Activated CD4-positive, alpha-beta T cell treated with anti-CD3 and anti-CD28 coated beads, Interleukin-2, amount 10 ng/mL, durations not matched to agents 7 days and 5 days (primary cell): Measurements from ENCODE around the gene NR4A1. TPM values are rescaled to one million over a fixed set of nuclear protein-coding genes. Genes with fewer than 3 reads are reported as not detected.
"Not testable (repeated sequence)": the region's sequence is repeated elsewhere in the genome, so short reads cannot be mapped to it uniquely, and the experiment has no call there.

Source experiments
- CTCF ChIA-PET: fragments of 350-600 bp; sonication (Branson Sonifier 250); formaldehyde crosslinking; loops from one replicate; lab custom pipeline; 2021; ENCODE audit warnings: antibody characterized with exemption; lab: Charles Lee
- POLR2A ChIA-PET: fragments of 350-600 bp; sonication (Branson Sonifier 250); formaldehyde crosslinking; loops from one replicate; lab custom pipeline; 2021; ENCODE audit warnings: antibody characterized with exemption; lab: Charles Lee
- DNase-seq: peaks from one replicate; pipeline ENCODE4 v3.0.0-alpha.2; 2020
- H3K27ac Mint-ChIP-seq: one replicate; pipeline ENCODE4 v1.8.0; 2021; ENCODE audit warnings: mild to moderate bottlenecking, moderate library complexity, mixed read lengths
- H3K27me3 Mint-ChIP-seq: one replicate; pipeline ENCODE4 v1.8.0; 2021; ENCODE audit warnings: mixed read lengths
- H3K36me3 Mint-ChIP-seq: one replicate; pipeline ENCODE4 v1.8.0; 2021; ENCODE audit warnings: low read depth, mixed read lengths
- H3K4me1 Mint-ChIP-seq: one replicate; pipeline ENCODE4 v1.8.0; 2021; ENCODE audit warnings: mixed read lengths
- H3K4me3 Mint-ChIP-seq: one replicate; pipeline ENCODE4 v1.8.0; 2021; ENCODE audit warnings: mild to moderate bottlenecking, moderate library complexity, mixed read lengths
- H3K9me3 Mint-ChIP-seq: one replicate; pipeline ENCODE4 v1.8.0; 2021; ENCODE audit warnings: mixed read lengths
- total RNA-seq, 2 experiments: library from RNA; stranded (reverse); gene quantifications; one replicate each; pipeline ENCODE4 v1.2.3, GENCODE V29; 2021

The NR4A1 gene
- total RNA-seq, 2 experiments from 2014 or later = 2.1 to 2.7 TPM

DNA sequence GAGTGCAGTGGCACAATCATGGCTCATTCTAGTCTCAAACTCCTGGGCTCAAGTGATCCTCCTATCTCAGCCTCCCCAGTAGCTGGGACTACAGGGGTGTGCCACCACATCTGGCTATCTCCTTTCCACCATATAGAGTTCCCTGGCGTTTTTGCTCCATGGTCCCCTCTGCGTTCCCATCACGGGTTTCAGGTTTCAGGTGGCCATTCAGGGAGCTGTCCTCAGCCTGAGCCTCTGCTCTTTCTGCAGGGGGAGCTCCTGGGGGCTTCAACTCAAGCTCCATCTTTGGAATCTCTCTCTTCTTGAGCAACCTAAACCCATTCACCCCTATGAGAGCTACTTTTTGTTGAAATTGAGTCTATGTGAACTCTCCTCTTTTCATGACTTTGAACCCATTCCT lies 39.8 kb downstream of the NR4A1 start:
- ChIA-PET CTCF (interaction anchor here (0.9 to 1.9 kb wide), 4 partner anchors 21 to 68 kb away, joined by 4 to 14 read pairs (median 4); partner anchors contain the start of gene ATG101), POLR2A (no interaction called here)
- DNase-seq = no peak
- Mint-ChIP-seq H3K36me3 (no peaks in the 10 kb centered on the region), H3K9me3 (no peaks in the 10 kb centered on the region), H3K4me1 (no peaks in the 10 kb centered on the region), H3K27ac (no peak overlapping the region), H3K4me3 (no peak overlapping the region), H3K27me3 (peaks cover 52% of the 10 kb centered on the region)

DNA sequence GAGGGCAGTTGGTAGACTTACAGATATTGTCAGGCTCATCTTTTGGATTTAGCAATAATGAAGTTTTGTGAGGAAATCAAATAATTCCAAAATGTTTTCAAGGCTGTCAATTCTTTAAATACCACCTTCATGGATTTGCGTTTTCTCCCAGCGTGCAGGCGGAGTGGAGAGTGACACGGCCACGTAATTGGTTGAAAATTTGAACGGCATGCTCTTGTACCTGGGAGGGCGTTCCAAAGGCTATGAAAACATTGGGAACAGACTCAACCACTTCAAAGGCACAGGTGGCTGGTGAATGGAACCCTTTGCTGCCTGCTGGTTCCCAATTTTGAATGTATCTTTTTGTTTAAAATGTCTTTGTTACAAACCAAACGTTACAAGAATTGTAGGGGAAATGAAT lies 40.6 kb downstream of the NR4A1 start:
- H3K36me3 Mint-ChIP-seq = no peaks in the 10 kb centered on the region
- CTCF ChIA-PET = interaction anchor here (1.9 kb wide), 1 partner anchor 66 kb away, joined by 14 read pairs; no protein-coding TSS in a partner anchor
- no peaks in the 10 kb centered on the region for H3K9me3 Mint-ChIP-seq
- POLR2A ChIA-PET = no interaction called here
- no peak overlapping the region for H3K4me3 Mint-ChIP-seq
- H3K27ac Mint-ChIP-seq = no peak overlapping the region
- DNase-seq = no peak
- no peaks in the 10 kb centered on the region for H3K4me1 Mint-ChIP-seq
- peaks cover 52% of the 10 kb centered on the region for H3K27me3 Mint-ChIP-seq

- H3K4me1 Mint-ChIP-seq = no peaks in the 10 kb centered on the region
- H3K4me3 Mint-ChIP-seq = no peak overlapping the region
- no peaks in the 10 kb centered on the region for H3K9me3 Mint-ChIP-seq
- H3K36me3 Mint-ChIP-seq = no peaks in the 10 kb centered on the region
- no peak overlapping the region for H3K27ac Mint-ChIP-seq
- no peak for DNase-seq
- peaks cover 39% of the 10 kb centered on the region for H3K27me3 Mint-ChIP-seq
- POLR2A ChIA-PET = interaction anchor here (0.7 kb wide), 1 partner anchor 472 kb away, joined by 7 read pairs; no protein-coding TSS in a partner anchor
- CTCF ChIA-PET = interaction anchor here (1.5 kb wide), 1 partner anchor 68 kb away, joined by 3 read pairs; no protein-coding TSS in a partner anchor
Observed at GRCh38 chr12:52093346-52093745, 42.1 kb downstream of the NR4A1 start.

- DNase-seq = no peak
- H3K9me3 Mint-ChIP-seq = no peaks in the 10 kb centered on the region
- peaks cover 20% of the 10 kb centered on the region for H3K27me3 Mint-ChIP-seq
- H3K27ac Mint-ChIP-seq = no peak overlapping the region
- CTCF ChIA-PET = no interaction called here
- no peaks in the 10 kb centered on the region for H3K36me3 Mint-ChIP-seq
- no peak overlapping the region for H3K4me3 Mint-ChIP-seq
- POLR2A ChIA-PET = no interaction called here
- no peaks in the 10 kb centered on the region for H3K4me1 Mint-ChIP-seq
Observed at GRCh38 chr12:52096332-52097044, 45.2 kb downstream of the NR4A1 start.

GRCh38 chr12:52097045-52097666 lies 45.9 kb downstream of the NR4A1 start:
- ChIA-PET POLR2A (no interaction called here), CTCF (no interaction called here)
- DNase-seq = no peak
- Mint-ChIP-seq H3K4me3 (no peak overlapping the region), H3K27me3 (peaks cover 17% of the 10 kb centered on the region), H3K9me3 (no peaks in the 10 kb centered on the region), H3K27ac (no peak overlapping the region), H3K36me3 (no peaks in the 10 kb centered on the region), H3K4me1 (no peaks in the 10 kb centered on the region)

GRCh38 chr12:52104431-52105089 lies 53.3 kb downstream of the NR4A1 start:
- H3K4me1 Mint-ChIP-seq, H3K27ac Mint-ChIP-seq, POLR2A ChIA-PET, H3K9me3 Mint-ChIP-seq, H3K4me3 Mint-ChIP-seq, DNase-seq, H3K36me3 Mint-ChIP-seq: not testable (repeated sequence)
- H3K27me3 Mint-ChIP-seq = peaks cover 44% of the 10 kb centered on the region
- CTCF ChIA-PET = interaction anchor here (1.2 to 1.6 kb wide), 2 partner anchors 80 to 124 kb away, joined by 3 to 8 read pairs; no protein-coding TSS in a partner anchor

Other genes with a start within 250 kb of the NR4A1 start
- gene FIGNL2, start 202.7 kb upstream of the NR4A1 start, total RNA-seq = under 1 TPM; 0.17 to 0.19 TPM
- gene ANKRD33, start 163.3 kb upstream of the NR4A1 start, total RNA-seq = not detected
- not detected for gene ACVRL1, start 143.9 kb upstream of the NR4A1 start, total RNA-seq
- gene ACVR1B, start 99.7 kb upstream of the NR4A1 start, total RNA-seq = 1 to 10 TPM; 5.5 to 5.7 TPM
- 1 to 10 TPM; 5.7 to 6.9 TPM for gene TAMALIN, start 44.5 kb upstream of the NR4A1 start, total RNA-seq
- 10 to 100 TPM; 28.3 to 30.4 TPM for gene ATG101, start 18.5 kb downstream of the NR4A1 start, total RNA-seq
- not detected for gene SMIM41, start 28.3 kb downstream of the NR4A1 start, total RNA-seq
- not detected for gene KRT80, start 140.6 kb downstream of the NR4A1 start, total RNA-seq
- 1 to 10 TPM; 2.2 to 2.5 TPM for gene KRT7, start 181.8 kb downstream of the NR4A1 start, total RNA-seq
- gene KRT86, start 223.2 kb downstream of the NR4A1 start, total RNA-seq = not detected
- not detected for gene KRT81, start 240.1 kb downstream of the NR4A1 start, total RNA-seq